Limb (tissue), 2 donors: ENCODE results near the gene HP.
"Not testable (repeated sequence)": the region's sequence is repeated elsewhere in the genome, so short reads cannot be mapped to it uniquely, and the experiment has no call there.

Experiments used
- DNase-seq, 2 donors: peaks; one replicate each; pipeline ENCODE4 v3.0.0-alpha.2; 2016; ENCODE audit errors: extremely low spot score in 2 of 2

Gene HP

GRCh38 chr16:72043058-72043457 lies 11.2 kb upstream of the HP start:
- DNase-seq = no peak

GRCh38 chr16:72043539-72043938 lies 10.8 kb upstream of the HP start:
- no peak for DNase-seq

- no peak for DNase-seq
Observed at GRCh38 chr16:72044296-72044695, 10.0 kb upstream of the HP start.

GRCh38 chr16:72044825-72045359 lies 9.4 kb upstream of the HP start:
- DNase-seq = no peak

- no peak for DNase-seq
Observed at GRCh38 chr16:72049110-72049509, 5.2 kb upstream of the HP start.

GRCh38 chr16:72050769-72051464 lies 3.4 kb upstream of the HP start:
- DNase-seq = no peak

- no peak for DNase-seq
Observed at GRCh38 chr16:72051818-72052217, 2.5 kb upstream of the HP start.

GRCh38 chr16:72055911-72056310 lies 1.6 kb downstream of the HP start:
- DNase-seq = no peak

GRCh38 chr16:72057313-72057712 lies 3.0 kb downstream of the HP start:
- DNase-seq = not testable (repeated sequence)

GRCh38 chr16:72059060-72059459 lies 4.8 kb downstream of the HP start:
- DNase-seq = not testable (repeated sequence)

- no peak for DNase-seq
Observed at GRCh38 chr16:72060405-72060804, 6.1 kb downstream of the HP start.

GRCh38 chr16:72061564-72061963 lies 7.3 kb downstream of the HP start:
- DNase-seq = no peak

GRCh38 chr16:72064361-72064894 lies 10.1 kb downstream of the HP start:
- DNase-seq = no peak

GRCh38 chr16:72066747-72067146 lies 12.4 kb downstream of the HP start:
- peak in 1 of 2 donors; percentile 31 for DNase-seq

- DNase-seq = no peak
Observed at GRCh38 chr16:72068930-72069329, 14.6 kb downstream of the HP start.

GRCh38 chr16:72072514-72073342 lies 18.4 kb downstream of the HP start:
- no peak for DNase-seq

- no peak for DNase-seq
Observed at GRCh38 chr16:72073560-72074230, 19.4 kb downstream of the HP start.

GRCh38 chr16:72075067-72075466 lies 20.8 kb downstream of the HP start:
- not testable (repeated sequence) for DNase-seq

- DNase-seq = not testable (repeated sequence)
Observed at GRCh38 chr16:72076991-72077706, 22.8 kb downstream of the HP start.

GRCh38 chr16:72083778-72084404 lies 29.6 kb downstream of the HP start:
- no peak for DNase-seq

- no peak for DNase-seq
Observed at GRCh38 chr16:72084445-72084844, 30.1 kb downstream of the HP start.
